GM12891 (cell line): ENCODE results near the gene FIGNL2.

ENCODE experiments used
- DNase-seq: peaks from one replicate; pipeline ENCODE4 v3.0.0; 2011; ENCODE audit warnings: low spot score; ENCODE audit not compliant: insufficient read length
- FAIRE-seq: peaks from 2 replicates; lab custom pipeline; 2011; peaks lifted over from hg19 to GRCh38; lab: Jason Lieb, UNC
- PAX5 ChIP-seq: IDR thresholded peaks from 2 replicates; pipeline ENCODE4 v1.6.1; 2011; ENCODE audit warnings: low read length, moderate library complexity, mild to moderate bottlenecking; ENCODE audit not compliant: insufficient read depth, severe bottlenecking
- POLR2A ChIP-seq: IDR thresholded peaks from 2 replicates; pipeline ENCODE4 v1.6.1; 2011; ENCODE audit warnings: low read depth, low read length, control low read depth
- POLR2AphosphoS5 ChIP-seq: IDR thresholded peaks from 2 replicates; pipeline ENCODE4 v1.6.1; 2011; ENCODE audit warnings: low read depth, low read length, control low read depth
- POU2F2 ChIP-seq: IDR thresholded peaks from 2 replicates; pipeline ENCODE4 v1.6.1; 2011; ENCODE audit warnings: low read depth, mild to moderate bottlenecking, control low read depth, low read length, moderate library complexity
- SPI1 ChIP-seq: IDR thresholded peaks from 2 replicates; pipeline ENCODE4 v1.6.1; 2011; ENCODE audit warnings: low read depth, low read length, control low read depth
- TAF1 ChIP-seq: IDR thresholded peaks from 2 replicates; pipeline ENCODE4 v1.6.1; 2011; ENCODE audit warnings: low read depth, low read length, control low read depth

Gene FIGNL2

DNA sequence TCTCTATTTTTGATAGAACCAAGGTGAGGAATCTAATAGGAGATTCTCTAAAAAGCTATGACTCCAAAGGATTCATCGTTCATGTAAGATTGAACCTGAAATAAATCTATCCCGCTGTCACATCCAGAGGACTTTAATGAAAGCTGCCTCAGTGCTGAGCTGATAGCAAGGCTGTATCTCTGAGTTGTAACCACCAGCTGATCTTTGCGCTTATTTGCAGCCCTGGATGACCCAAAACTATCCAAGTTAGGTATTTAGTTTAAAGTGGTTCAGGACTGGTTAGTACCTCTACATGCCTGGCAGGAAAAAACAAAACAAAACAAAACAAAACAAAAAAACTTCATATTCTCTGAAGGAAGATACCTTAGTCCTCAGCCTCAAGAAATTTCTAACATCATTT, 30.6 kb upstream of the FIGNL2 start:
- DNase-seq (no peak), FAIRE-seq (no peak)
- TF ChIP-seq POLR2A (no peak), TAF1 (no peak), POU2F2 (no peak), POLR2AphosphoS5 (no peak), SPI1 (no peak)

GRCh38 chr12:51874486-51874885, 26.0 kb upstream of the FIGNL2 start:
- TF ChIP-seq PAX5 (no peak), POLR2A (no peak), POLR2AphosphoS5 (no peak), POU2F2 (no peak), SPI1 (no peak), TAF1 (no peak)
- DNase-seq (no peak), FAIRE-seq (no peak)

DNA sequence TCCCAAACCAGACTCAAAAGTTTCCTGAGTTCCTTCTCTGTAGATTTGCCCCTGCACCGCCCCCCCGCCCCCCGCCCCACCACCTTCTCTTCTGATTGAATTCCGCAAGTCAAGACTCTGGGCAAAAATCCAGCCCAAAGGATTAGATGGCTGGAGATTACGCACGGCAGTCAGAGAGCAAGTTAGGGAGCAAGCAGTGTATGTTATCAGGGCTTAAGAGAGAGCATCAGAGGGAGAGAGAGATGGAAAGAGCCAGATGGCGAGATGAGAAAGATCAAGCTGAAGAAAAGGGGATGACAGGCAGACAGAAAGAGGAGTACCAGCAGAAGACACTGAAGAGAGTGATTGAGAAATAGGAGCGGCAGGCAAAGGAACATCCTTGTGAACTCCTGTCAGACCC, 25.5 kb upstream of the FIGNL2 start:
- no peak for TF ChIP-seq TAF1
- TF ChIP-seq SPI1 = no peak
- TF ChIP-seq POU2F2 = no peak
- TF ChIP-seq POLR2A = no peak
- TF ChIP-seq POLR2AphosphoS5 = no peak
- TF ChIP-seq PAX5 = no peak
- FAIRE-seq (no peak), DNase-seq (no peak)

DNA sequence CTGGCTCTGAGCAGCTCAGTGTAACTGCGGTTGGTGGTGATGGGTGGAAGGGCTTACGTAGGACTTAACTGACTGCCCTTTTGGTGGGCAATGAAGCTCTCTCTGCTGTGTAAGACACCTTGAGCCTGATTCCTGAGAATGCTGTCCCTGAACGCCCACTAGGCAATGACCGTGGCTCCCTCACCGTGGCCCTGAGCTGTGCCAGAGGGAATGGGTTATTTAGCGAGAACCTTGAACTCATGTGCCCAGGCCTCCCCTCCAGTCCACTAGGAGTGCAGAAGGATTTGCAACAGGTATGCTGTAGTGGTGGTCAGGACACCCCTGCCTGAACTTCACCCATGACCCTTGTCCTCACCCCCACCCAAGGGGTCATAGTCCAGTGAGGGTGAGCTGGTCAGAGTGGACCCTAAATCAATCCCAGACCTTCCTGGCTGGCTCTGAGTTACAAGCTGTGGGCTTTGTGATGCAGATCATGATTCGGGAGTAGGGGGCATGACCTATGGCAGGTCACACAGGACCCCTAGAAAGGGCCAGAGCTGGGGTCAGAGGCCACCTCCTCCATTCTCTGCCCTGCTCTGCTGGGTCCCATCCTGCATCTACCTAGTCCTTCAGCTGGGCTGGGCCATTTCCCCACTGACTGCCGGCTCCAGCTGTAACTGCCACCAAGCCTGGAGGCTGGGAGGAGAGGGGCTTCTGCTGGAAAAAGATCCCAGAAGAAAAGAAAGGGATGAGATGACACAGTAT, 24.9 kb upstream of the FIGNL2 start:
- DNase-seq = no peak
- FAIRE-seq = no peak
- TF ChIP-seq POLR2AphosphoS5 (no peak), POLR2A (no peak), TAF1 (no peak), PAX5 (no peak), POU2F2 (no peak), SPI1 (no peak)

DNA sequence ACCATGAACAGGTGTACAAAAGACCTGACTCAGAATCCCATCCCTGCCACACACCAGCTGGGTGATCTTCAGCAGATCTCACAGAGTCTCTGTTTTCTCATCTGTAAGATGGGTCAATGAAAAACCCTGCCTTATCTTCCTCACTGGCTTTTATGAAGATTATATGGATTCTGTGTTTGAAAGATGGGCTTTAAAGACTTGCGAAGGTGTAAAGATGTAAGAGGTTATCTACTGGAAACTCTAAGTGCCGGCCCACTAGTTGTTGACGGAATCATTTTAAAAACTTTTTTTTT, 24.1 kb upstream of the FIGNL2 start:
- TF ChIP-seq POLR2AphosphoS5 (no peak), PAX5 (no peak), SPI1 (no peak), POU2F2 (no peak), TAF1 (no peak), POLR2A (no peak)
- DNase-seq (no peak), FAIRE-seq (no peak)

DNA sequence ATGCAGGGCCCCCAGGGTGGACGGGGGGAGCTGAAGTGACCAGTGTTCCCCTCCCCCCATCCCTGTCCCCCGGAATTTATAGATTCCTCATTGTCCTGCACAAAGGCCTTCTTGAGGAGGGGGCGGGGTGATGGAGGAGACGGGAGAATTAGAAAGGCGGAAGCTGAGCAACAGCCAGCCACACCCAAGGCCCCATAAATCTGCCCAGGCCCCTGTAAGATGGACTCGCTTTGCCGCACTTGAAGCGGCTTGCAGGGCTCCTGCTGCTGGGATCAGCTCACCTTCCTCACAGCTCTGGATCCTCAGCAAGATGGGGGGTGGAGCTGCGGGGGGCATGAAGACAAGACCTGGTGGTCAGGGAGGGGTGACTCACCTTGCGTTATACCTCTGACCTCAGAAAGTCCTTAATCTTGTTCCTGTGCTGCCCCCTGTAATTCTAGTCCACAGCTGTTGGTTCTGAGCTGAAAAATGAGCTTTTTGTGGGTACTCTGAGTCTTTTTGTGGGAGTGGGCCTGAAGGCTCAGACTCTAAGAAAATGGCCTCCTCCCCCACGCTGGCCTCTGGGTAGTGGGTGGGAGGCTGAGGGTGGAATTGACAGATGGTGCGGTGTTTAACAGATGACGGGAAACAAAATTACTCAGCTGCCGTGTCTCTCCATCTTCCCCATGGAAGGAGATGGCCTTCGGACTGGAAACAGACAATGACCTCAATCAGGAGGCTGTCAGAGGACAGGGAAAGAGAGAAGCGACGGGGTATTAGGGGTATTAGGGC, 23.6 kb upstream of the FIGNL2 start:
- TF ChIP-seq SPI1 (no peak), POLR2A (no peak), POU2F2 (no peak), PAX5 (no peak), POLR2AphosphoS5 (no peak), TAF1 (no peak)
- DNase-seq (no peak), FAIRE-seq (no peak)

DNA sequence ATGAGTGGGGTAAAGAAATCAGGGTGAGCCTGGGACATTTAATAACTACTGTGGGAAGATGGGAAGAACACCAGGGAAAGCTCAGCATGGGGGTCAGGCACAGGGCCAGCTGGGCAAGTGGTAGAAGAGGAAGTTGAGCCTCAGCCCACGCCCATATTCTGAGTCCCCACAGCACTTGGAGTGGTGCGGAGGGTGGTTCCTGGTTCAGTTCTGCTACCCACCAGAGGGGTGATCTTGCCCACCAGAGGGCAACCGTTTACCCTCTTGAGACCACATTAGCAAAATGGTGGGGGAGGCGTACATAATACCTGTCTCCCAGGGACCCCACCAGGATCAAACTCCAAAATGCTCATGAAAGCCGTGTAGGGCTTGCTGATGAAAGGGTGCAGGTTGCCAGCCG, 22.6 kb upstream of the FIGNL2 start:
- DNase-seq (no peak), FAIRE-seq (no peak)
- TF ChIP-seq TAF1 (no peak), POLR2AphosphoS5 (no peak), POLR2A (no peak), SPI1 (no peak), POU2F2 (no peak), PAX5 (no peak)

DNA sequence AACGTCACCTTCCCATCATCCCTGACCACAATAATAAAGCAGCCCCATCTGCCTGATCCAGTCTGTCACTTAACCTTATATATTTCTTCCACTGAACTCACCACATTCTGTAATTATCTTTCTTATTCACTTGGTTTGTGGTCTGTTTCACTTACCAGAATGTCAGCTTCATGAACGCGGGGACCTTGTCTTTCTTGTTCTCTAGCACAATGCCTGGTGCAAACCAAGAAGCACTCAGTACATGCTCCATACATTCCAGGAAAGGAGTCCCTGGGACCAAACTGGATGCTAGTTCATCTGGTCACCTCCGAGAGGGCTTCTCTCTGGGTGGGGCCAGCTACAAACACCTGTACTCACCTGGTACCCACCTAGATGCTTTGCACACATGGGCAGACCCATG, 22.0 kb upstream of the FIGNL2 start:
- DNase-seq = no peak
- no peak for TF ChIP-seq SPI1
- no peak for FAIRE-seq

GRCh38 chr12:51869931-51870330, 21.4 kb upstream of the FIGNL2 start:
- TF ChIP-seq SPI1 (no peak), POU2F2 (no peak), POLR2A (no peak), PAX5 (no peak), POLR2AphosphoS5 (no peak), TAF1 (no peak)
- FAIRE-seq (no peak), DNase-seq (no peak)

GRCh38 chr12:51869496-51869865, 21.0 kb upstream of the FIGNL2 start:
- TF ChIP-seq POLR2AphosphoS5 (no peak), SPI1 (no peak), POLR2A (no peak), PAX5 (no peak), POU2F2 (no peak), TAF1 (no peak)
- DNase-seq = no peak
- no peak for FAIRE-seq
